GM18867 (cell line): ENCODE data around the gene PTGES3L.
"Not testable (repeated sequence)": the region's sequence is repeated elsewhere in the genome, so short reads cannot be mapped to it uniquely, and the experiment has no call there.

Source experiments
- ATAC-seq: cut with Tn5 transposase; IDR thresholded peaks from one replicate; pipeline ENCODE4 v1.9.1; 2021; ENCODE audit warnings: mild to moderate bottlenecking, moderate library complexity; ENCODE audit not compliant: unreplicated experiment

PTGES3L gene

GRCh38 chr17:42985225-42985624, 5.3 kb upstream of the PTGES3L start:
- no peak for ATAC-seq

GRCh38 chr17:42982266-42982665, 2.4 kb upstream of the PTGES3L start:
- ATAC-seq = no peak

GRCh38 chr17:42980766-42981397, 1.0 kb upstream of the PTGES3L start:
- peak; percentile 47 for ATAC-seq

GRCh38 chr17:42980274-42980765, 440 bp upstream of the PTGES3L start, which contains the start of gene RUNDC1:
RUNDC1 (plus strand) TSS chr17:42980565; CDS start chr17:42980577, 12 bp downstream.
- peak; percentile 78 for ATAC-seq

- not testable (repeated sequence) for ATAC-seq
These were observed 4.2 kb downstream of the PTGES3L start for GRCh38 chr17:42975701-42976100.

GRCh38 chr17:42975265-42975664, 4.6 kb downstream of the PTGES3L start:
- no peak for ATAC-seq

GRCh38 chr17:42973323-42973722, 6.6 kb downstream of the PTGES3L start:
- ATAC-seq = not testable (repeated sequence)

GRCh38 chr17:42971589-42971988, 8.3 kb downstream of the PTGES3L start:
- ATAC-seq = no peak

GRCh38 chr17:42969001-42969581, 10.8 kb downstream of the PTGES3L start:
- ATAC-seq = no peak

- ATAC-seq = no peak
These were observed 12.0 kb downstream of the PTGES3L start for GRCh38 chr17:42967925-42968324.

- ATAC-seq = peak; percentile 82
These were observed 15.5 kb downstream of the PTGES3L start, which contains the start of gene AARSD1 for GRCh38 chr17:42964161-42964932. AARSD1 (minus strand) TSS chr17:42964454; CDS start chr17:42964440, 14 bp downstream.

GRCh38 chr17:42953669-42954068, 26.2 kb downstream of the PTGES3L start:
- ATAC-seq = no peak

GRCh38 chr17:42950044-42950783, 29.7 kb downstream of the PTGES3L start:
- no peak for ATAC-seq

- ATAC-seq = no peak
These were observed 33.1 kb downstream of the PTGES3L start for GRCh38 chr17:42946812-42947211.

GRCh38 chr17:42944211-42944610, 35.7 kb downstream of the PTGES3L start:
- no peak for ATAC-seq

GRCh38 chr17:42937712-42938596, 41.9 kb downstream of the PTGES3L start:
- ATAC-seq = no peak

- no peak for ATAC-seq
These were observed 50.4 kb downstream of the PTGES3L start for GRCh38 chr17:42929497-42929844.

- peak; percentile 75 for ATAC-seq
These were observed 51.0 kb downstream of the PTGES3L start for GRCh38 chr17:42928714-42929496.

GRCh38 chr17:42924891-42925290, 55.0 kb downstream of the PTGES3L start:
- ATAC-seq = no peak
